Amniotic stem cell (primary cell): ENCODE results near the gene OR51Q1.

Experiments
- DNase-seq: peaks from one replicate; lab custom pipeline; 2025; lab: John Stamatoyannopoulos, UW

The OR51Q1 gene

GRCh38 chr11:5421811-5422210, at the start of gene OR51Q1:
TSS of gene OR51Q1 (plus strand) at chr11:5422111. CDS start at chr11:5422201, 90 bp downstream.
- no peak for DNase-seq

- DNase-seq: peak; percentile 56
Observed at GRCh38 chr11:5380740-5381342, 41.1 kb upstream of the OR51Q1 start.

GRCh38 chr11:5383576-5383975, 38.3 kb upstream of the OR51Q1 start, which contains the start of gene OR51M1:
TSS of gene OR51M1 (plus strand) at chr11:5383812. CDS start at chr11:5389399, 5,587 bp downstream.
- DNase-seq: no peak

- DNase-seq: no peak
Observed at GRCh38 chr11:5384335-5384734, 37.6 kb upstream of the OR51Q1 start.

- no peak for DNase-seq
Observed at GRCh38 chr11:5390210-5390609, 31.7 kb upstream of the OR51Q1 start.

- DNase-seq: no peak
Observed at GRCh38 chr11:5394091-5394490, 27.8 kb upstream of the OR51Q1 start.

- DNase-seq: no peak
Observed at GRCh38 chr11:5398936-5399335, 23.0 kb upstream of the OR51Q1 start.

- no peak for DNase-seq
Observed at GRCh38 chr11:5405173-5405572, 16.7 kb upstream of the OR51Q1 start.

- no peak for DNase-seq
Observed at GRCh38 chr11:5420993-5421392, 918 bp upstream of the OR51Q1 start.

GRCh38 chr11:5423131-5423530, 1.2 kb downstream of the OR51Q1 start:
- no peak for DNase-seq

- no peak for DNase-seq
Observed at GRCh38 chr11:5441414-5441813, 19.5 kb downstream of the OR51Q1 start, which contains the start of gene OR51I1. TSS of gene OR51I1 (minus strand) at chr11:5441514. CDS start at chr11:5441514, 0 bp downstream.

GRCh38 chr11:5443835-5444393, 22.0 kb downstream of the OR51Q1 start:
- DNase-seq: no peak

GRCh38 chr11:5449023-5449422, 27.1 kb downstream of the OR51Q1 start, which contains the start of gene OR51I2:
TSS of gene OR51I2 (plus strand) at chr11:5449323. CDS start at chr11:5453489, 4,166 bp downstream.
- DNase-seq: no peak

- DNase-seq: no peak
Observed at GRCh38 chr11:5449432-5449831, 27.5 kb downstream of the OR51Q1 start.

- DNase-seq: no peak
Observed at GRCh38 chr11:5460983-5461621, 39.2 kb downstream of the OR51Q1 start.

GRCh38 chr11:5467527-5467926, 45.6 kb downstream of the OR51Q1 start:
- no peak for DNase-seq
